ENCODE results near the gene WWP2.
"Not testable (repeated sequence)": the region's sequence is repeated elsewhere in the genome, so short reads cannot be mapped to it uniquely, and the experiment has no call there.

WWP2 gene

GRCh38 chr16:69831212-69832123, 69.3 kb downstream of the WWP2 start:
- no peak for DNase-seq

- DNase-seq: peak; percentile 14 to 38
Measured at GRCh38 chr16:69833357-69834282, 71.5 kb downstream of the WWP2 start.

- DNase-seq: no peak
Measured at GRCh38 chr16:69834807-69835466, 72.8 kb downstream of the WWP2 start.

- DNase-seq: no peak
Measured at GRCh38 chr16:69836257-69836656, 74.1 kb downstream of the WWP2 start.

- no peak for DNase-seq
Measured at GRCh38 chr16:69837380-69837779, 75.2 kb downstream of the WWP2 start.

- no peak for DNase-seq
Measured at GRCh38 chr16:69838489-69838888, 76.4 kb downstream of the WWP2 start.

- no peak for DNase-seq
Measured at GRCh38 chr16:69839240-69839688, 77.1 kb downstream of the WWP2 start.

GRCh38 chr16:69839798-69840409, 77.8 kb downstream of the WWP2 start:
- peak; percentile 62 to 89 for DNase-seq

GRCh38 chr16:69840975-69841374, 78.8 kb downstream of the WWP2 start:
- DNase-seq: no peak

- no peak for DNase-seq
Measured at GRCh38 chr16:69844441-69844840, 82.3 kb downstream of the WWP2 start.

- DNase-seq: no peak
Measured at GRCh38 chr16:69845181-69845580, 83.0 kb downstream of the WWP2 start.

- DNase-seq: no peak
Measured at GRCh38 chr16:69847643-69848042, 85.5 kb downstream of the WWP2 start.

- peak; percentile 13 to 27 for DNase-seq
Measured at GRCh38 chr16:69848637-69849545, 86.8 kb downstream of the WWP2 start.

- DNase-seq: no peak
Measured at GRCh38 chr16:69851491-69852240, 89.5 kb downstream of the WWP2 start.

- no peak for DNase-seq
Measured at GRCh38 chr16:69852815-69853214, 90.7 kb downstream of the WWP2 start.

GRCh38 chr16:69853481-69853880, 91.3 kb downstream of the WWP2 start:
- no peak for DNase-seq

- not testable (repeated sequence) for DNase-seq
Measured at GRCh38 chr16:69854776-69855175, 92.6 kb downstream of the WWP2 start.

- DNase-seq: no peak
Measured at GRCh38 chr16:69855592-69855991, 93.5 kb downstream of the WWP2 start.

GRCh38 chr16:69858191-69859104, 96.3 kb downstream of the WWP2 start:
- DNase-seq: no peak
